Body of pancreas (tissue), 4 donors: Measurements from ENCODE around the gene ZNF586.

Experiments
- CTCF ChIP-seq, 7 experiments: fragments of 450-650 bp in 4 of 7; fragments of 200-600 bp in 3 of 7; sonication (generic) in 3 of 7; IDR thresholded peaks; one replicate each; pipeline ENCODE4 v1.5.1; 2016 to 2019; ENCODE audit warnings: antibody characterized with exemption in 7 of 7
- POLR2A ChIP-seq, 3 donors: fragments of 450-650 bp; IDR thresholded peaks; one replicate each; pipeline ENCODE4 v1.6.1; 2016; ENCODE audit warnings: antibody characterized with exemption in 3 of 3, mild to moderate bottlenecking in 2 of 3

GRCh38 chr19:57820599-57820998 lies 51.1 kb downstream of the ZNF586 start:
- no peak for TF ChIP-seq CTCF (IDR thresholded peaks at IDR 0.05)
- no peak for TF ChIP-seq POLR2A (IDR thresholded peaks at IDR 0.05)
